Ovary (tissue), 9 donors: ENCODE measurements around the gene SLC9A2. TPM values are rescaled to one million over a fixed set of nuclear protein-coding genes. Genes with fewer than 3 reads are reported as not detected.

Source experiments
- DNase-seq, 5 donors: peaks; one replicate each; pipeline ENCODE4 v3.0.0-alpha.2; 2019 to 2020
- H3K27ac ChIP-seq, 2 donors: fragments of 200-600 bp; one replicate each; pipeline versions ENCODE4 v1.5.1 to v1.8.0; 2019 to 2022
- H3K27me3 ChIP-seq: fragments of 200-600 bp; one replicate; pipeline ENCODE4 v1.8.0; 2022
- H3K36me3 ChIP-seq: fragments of 200-600 bp; sonication (generic); one replicate; pipeline ENCODE4 v1.5.1; 2019
- H3K4me1 ChIP-seq: one replicate; pipeline ENCODE4 v1.8.1; 2013; ENCODE audit warnings: mild to moderate bottlenecking, moderate library complexity; ENCODE audit not compliant: insufficient read depth
- H3K4me3 ChIP-seq: fragments of 200-600 bp; sonication (generic); one replicate; pipeline ENCODE4 v1.5.1; 2017
- H3K9me3 ChIP-seq, 2 donors: fragments of 200-600 bp in 1 of 2; sonication (generic) in 1 of 2; one replicate each; pipeline versions ENCODE4 v1.5.1 to v1.8.1; 2013 to 2019; ENCODE audit warnings: mild to moderate bottlenecking in 1 of 2, moderate library complexity in 1 of 2
- EP300 ChIP-seq: sonication (generic); formaldehyde crosslinking; IDR thresholded peaks from one replicate; pipeline ENCODE4 v1.6.1; 2017; ENCODE audit warnings: antibody characterized with exemption
- POLR2A ChIP-seq: fragments of 450-650 bp; IDR thresholded peaks from one replicate; pipeline ENCODE4 v1.6.1; 2017; ENCODE audit warnings: antibody characterized with exemption, mild to moderate bottlenecking, moderate library complexity
- WGBS, 3 donors: extraction: QIAGEN DNeasy Blood & Tissue Kit in 1 of 3; methylation state at CpG; one replicate each; pipeline versions ENCODE4 v1.1.5 to v1.1.7; 2013 to 2017; 5-methylcytosine and 5-hydroxymethylcytosine counted together
- intact Hi-C, 4 donors: fragments of 100-400 bp; cut with DNase I; formaldehyde crosslinking; loops; one replicate each; pipeline versions ENCODE4 v1.11.0 to v1.15.1; 2022 to 2023
- polyA plus RNA-seq, 2 donors: library from polyadenylated mRNA; stranded (reverse); fragments of 200-250 nt in 1 of 2; fragments of 350-450 nt in 1 of 2; fragmentation: Illumina TruSeq in 1 of 2; extraction: RNeasy Lipid Tissue Mini Kit (QIAGEN cat#74804) in 1 of 2; gene quantifications; one replicate each; pipeline ENCODE4 v1.2.3, GENCODE V29; 2013 to 2014
- total RNA-seq, 7 donors: library from RNA; depleted of rRNA in 2 of 7; stranded (reverse); fragments of >200 nt in 2 of 7; fragmentation: NEBNext Ultra II Directional in 3 of 7; extraction: Animal tissue kit (Norgen Biotek cat#: 25700) in 3 of 7; gene quantifications; one replicate each; pipeline versions ENCODE4 v1.1.0 to v1.2.4, GENCODE V29; 2016 to 2023
- TF ChIP-seq, protein P1 (sequence below), 3 donors: fragments of 450-650 bp in 2 of 3; fragments of 200-600 bp in 1 of 3; IDR thresholded peaks; one replicate each; pipeline versions ENCODE4 v1.5.1 to v1.8.0; 2016 to 2022; ENCODE audit warnings: antibody characterized with exemption in 3 of 3, mild to moderate bottlenecking in 1 of 3
- donor health status: DM: no; HTN: no; CAD: no; lungs with moderate emphysema.
- donor health status: DM: no; HTN: no; CAD: no.
- donor health status: Bipolar disorder and iron deficiency.
- donor health status: DM: yes; HTN: yes; CAD: no.
- donor health status: DM: no; HTN: no; CAD: no.
- donor health status: DM: yes; HTN: yes; CAD: no.

Gene SLC9A2
- total and polyA plus RNA-seq, 9 donors: 0.08 to 0.46 (median 0.15) TPM; not detected in 5

GRCh38 chr2:102662833-102663232, 43.5 kb downstream of the SLC9A2 start:
- Histone ChIP-seq H3K27me3 (no peaks in the 10 kb centered on the region), H3K4me1 (no peaks in the 10 kb centered on the region), H3K36me3 (no peaks in the 10 kb centered on the region), H3K27ac (no peak overlapping the region), H3K4me3 (no peak overlapping the region), H3K9me3 (no peaks in the 10 kb centered on the region)
- WGBS, 3 donors: 78 to 79% (median 78%) methylated on average over 5 of the region's 5 CpGs
- DNase-seq: no peak
- TF ChIP-seq POLR2A (no peak), EP300 (no peak)
- TF ChIP-seq, protein P1, sequence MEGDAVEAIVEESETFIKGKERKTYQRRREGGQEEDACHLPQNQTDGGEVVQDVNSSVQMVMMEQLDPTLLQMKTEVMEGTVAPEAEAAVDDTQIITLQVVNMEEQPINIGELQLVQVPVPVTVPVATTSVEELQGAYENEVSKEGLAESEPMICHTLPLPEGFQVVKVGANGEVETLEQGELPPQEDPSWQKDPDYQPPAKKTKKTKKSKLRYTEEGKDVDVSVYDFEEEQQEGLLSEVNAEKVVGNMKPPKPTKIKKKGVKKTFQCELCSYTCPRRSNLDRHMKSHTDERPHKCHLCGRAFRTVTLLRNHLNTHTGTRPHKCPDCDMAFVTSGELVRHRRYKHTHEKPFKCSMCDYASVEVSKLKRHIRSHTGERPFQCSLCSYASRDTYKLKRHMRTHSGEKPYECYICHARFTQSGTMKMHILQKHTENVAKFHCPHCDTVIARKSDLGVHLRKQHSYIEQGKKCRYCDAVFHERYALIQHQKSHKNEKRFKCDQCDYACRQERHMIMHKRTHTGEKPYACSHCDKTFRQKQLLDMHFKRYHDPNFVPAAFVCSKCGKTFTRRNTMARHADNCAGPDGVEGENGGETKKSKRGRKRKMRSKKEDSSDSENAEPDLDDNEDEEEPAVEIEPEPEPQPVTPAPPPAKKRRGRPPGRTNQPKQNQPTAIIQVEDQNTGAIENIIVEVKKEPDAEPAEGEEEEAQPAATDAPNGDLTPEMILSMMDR (IDR thresholded peaks at IDR 0.05): no peak
- intact Hi-C loops: no loop called here

- DNase-seq: no peak
- no peaks in the 10 kb centered on the region for H3K36me3 ChIP-seq
- H3K27me3 ChIP-seq: no peaks in the 10 kb centered on the region
- intact Hi-C loops: no loop called here
- WGBS, 3 donors: 34 to 44% (median 39%) methylated on average over 3 of the region's 3 CpGs
- H3K4me3 ChIP-seq: no peak overlapping the region
- H3K9me3 ChIP-seq: no peaks in the 10 kb centered on the region
- TF ChIP-seq POLR2A: no peak
- no peak for TF ChIP-seq EP300
- TF ChIP-seq, protein P1 (IDR thresholded peaks at IDR 0.05): no peak
- H3K27ac ChIP-seq: no peak overlapping the region
- H3K4me1 ChIP-seq: no peaks in the 10 kb centered on the region
Observed at GRCh38 chr2:102663381-102663780, 44.0 kb downstream of the SLC9A2 start.

GRCh38 chr2:102664471-102664909, 45.1 kb downstream of the SLC9A2 start:
- Histone ChIP-seq H3K36me3 (no peaks in the 10 kb centered on the region), H3K27me3 (no peaks in the 10 kb centered on the region), H3K9me3 (no peaks in the 10 kb centered on the region), H3K4me1 (no peaks in the 10 kb centered on the region), H3K4me3 (no peak overlapping the region), H3K27ac (no peak overlapping the region)
- TF ChIP-seq, protein P1 (IDR thresholded peaks at IDR 0.05): no peak
- no peak for TF ChIP-seq POLR2A
- TF ChIP-seq EP300: no peak
- intact Hi-C loops: no loop called here
- WGBS, 3 donors: 67 to 79% (median 77%) methylated on average over 2 of the region's 2 CpGs
- DNase-seq: no peak

- Histone ChIP-seq H3K27me3 (no peaks in the 10 kb centered on the region), H3K4me1 (no peaks in the 10 kb centered on the region), H3K9me3 (no peaks in the 10 kb centered on the region), H3K36me3 (no peaks in the 10 kb centered on the region), H3K4me3 (no peak overlapping the region), H3K27ac (no peak overlapping the region)
- WGBS, 3 donors: 69 to 75% (median 71%) methylated on average over 2 of the region's 2 CpGs
- DNase-seq: no peak
- TF ChIP-seq EP300: no peak
- TF ChIP-seq, protein P1 (IDR thresholded peaks at IDR 0.05): no peak
- no peak for TF ChIP-seq POLR2A
- intact Hi-C loops: no loop called here
Observed at GRCh38 chr2:102667072-102667471, 47.7 kb downstream of the SLC9A2 start.
